ENCODE data around the gene RNASE3. TPM values are rescaled to one million over a fixed set of nuclear protein-coding genes. Genes with fewer than 3 reads are reported as not detected.
"Not testable (repeated sequence)": the region's sequence is repeated elsewhere in the genome, so short reads cannot be mapped to it uniquely, and the experiment has no call there.

RNASE3 gene
- total RNA-seq, 1 donor from 2014 or later: not detected

- Histone ChIP-seq H3K27me3 (ENCODE audit: low read depth) (peaks cover 36% of the 10 kb centered on the region), H3K9me3 (replicated peaks) (no peaks in the 10 kb centered on the region), H3K4me1 (peaks cover 10% of the 10 kb centered on the region), H3K27ac (replicated peaks) (peak overlapping the region; percentile 38), H3K36me3 (no peaks in the 10 kb centered on the region), H3K4me3 (peak overlapping the region; percentile 43)
- intact Hi-C loops (cut with micrococcal nuclease): loop anchor here (5.0 kb wide), 1 partner anchor 176 kb away; no protein-coding TSS in a partner anchor
- TF ChIP-seq CTCF (IDR thresholded peaks at IDR 0.05; ENCODE audit: borderline replicate concordance): peak; percentile 87
- peak; percentile 87 for DNase-seq
These were observed 17.6 kb upstream of the RNASE3 start for GRCh38 chr14:20873370-20874177.

GRCh38 chr14:20877016-20877415 lies 14.2 kb upstream of the RNASE3 start:
- no peak overlapping the region for H3K4me3 ChIP-seq
- peaks cover 10% of the 10 kb centered on the region for H3K27me3 ChIP-seq (ENCODE audit: low read depth)
- peaks cover 10% of the 10 kb centered on the region for H3K4me1 ChIP-seq
- no peaks in the 10 kb centered on the region for H3K36me3 ChIP-seq
- intact Hi-C loops (cut with micrococcal nuclease): no loop called here
- no peak overlapping the region for H3K27ac ChIP-seq (replicated peaks)
- no peaks in the 10 kb centered on the region for H3K9me3 ChIP-seq (replicated peaks)
- TF ChIP-seq CTCF (IDR thresholded peaks at IDR 0.05; ENCODE audit: borderline replicate concordance): no peak
- DNase-seq: no peak

- no peak for TF ChIP-seq CTCF (IDR thresholded peaks at IDR 0.05; ENCODE audit: borderline replicate concordance)
- no peaks in the 10 kb centered on the region for H3K9me3 ChIP-seq (replicated peaks)
- H3K36me3 ChIP-seq: no peaks in the 10 kb centered on the region
- H3K27me3 ChIP-seq (ENCODE audit: low read depth): peaks cover 10% of the 10 kb centered on the region
- H3K27ac ChIP-seq (replicated peaks): no peak overlapping the region
- H3K4me3 ChIP-seq: no peak overlapping the region
- DNase-seq: no peak
- intact Hi-C loops (cut with micrococcal nuclease): no loop called here
- peaks cover 5% of the 10 kb centered on the region for H3K4me1 ChIP-seq
These were observed 12.5 kb upstream of the RNASE3 start for GRCh38 chr14:20878695-20879094.

GRCh38 chr14:20881229-20881628 lies 10.0 kb upstream of the RNASE3 start:
- DNase-seq; H3K4me1 ChIP-seq; H3K9me3 ChIP-seq (replicated peaks); H3K27ac ChIP-seq (replicated peaks); H3K4me3 ChIP-seq; intact Hi-C loops (cut with micrococcal nuclease); H3K36me3 ChIP-seq; H3K27me3 ChIP-seq (ENCODE audit: low read depth): not testable (repeated sequence)

- intact Hi-C loops (cut with micrococcal nuclease): not testable (repeated sequence)
These were observed 8.4 kb upstream of the RNASE3 start for GRCh38 chr14:20882787-20883186.

GRCh38 chr14:20888411-20888810 lies 2.8 kb upstream of the RNASE3 start:
- intact Hi-C loops (cut with micrococcal nuclease); H3K27ac ChIP-seq (replicated peaks); DNase-seq; H3K4me3 ChIP-seq; H3K36me3 ChIP-seq; H3K4me1 ChIP-seq; H3K9me3 ChIP-seq (replicated peaks): not testable (repeated sequence)
- peaks cover 14% of the 10 kb centered on the region for H3K27me3 ChIP-seq (ENCODE audit: low read depth)

More at GRCh38 chr14:20882787-20883186, 8.4 kb upstream of the RNASE3 start:
- H3K9me3 ChIP-seq (replicated peaks); H3K27ac ChIP-seq (replicated peaks); H3K27me3 ChIP-seq (ENCODE audit: low read depth); H3K4me3 ChIP-seq; H3K36me3 ChIP-seq; H3K4me1 ChIP-seq; DNase-seq: not testable (repeated sequence)

- H3K4me3 ChIP-seq; H3K4me1 ChIP-seq; H3K9me3 ChIP-seq (replicated peaks); intact Hi-C loops (cut with micrococcal nuclease); H3K36me3 ChIP-seq; DNase-seq; H3K27ac ChIP-seq (replicated peaks): not testable (repeated sequence)
- H3K27me3 ChIP-seq (ENCODE audit: low read depth): peaks cover 39% of the 10 kb centered on the region
These were observed 4.1 kb downstream of the RNASE3 start for GRCh38 chr14:20895322-20895721.

All from left ventricle myocardium inferior (tissue), 1 donor.